ENCODE results near the gene FBXO22. TPM values are rescaled to one million over a fixed set of nuclear protein-coding genes. Genes with fewer than 3 reads are reported as not detected.
"Not testable (repeated sequence)": the region's sequence is repeated elsewhere in the genome, so short reads cannot be mapped to it uniquely, and the experiment has no call there.

FBXO22 gene
- total RNA-seq, 1 donor from 2014 or later: 33.9 TPM

DNA sequence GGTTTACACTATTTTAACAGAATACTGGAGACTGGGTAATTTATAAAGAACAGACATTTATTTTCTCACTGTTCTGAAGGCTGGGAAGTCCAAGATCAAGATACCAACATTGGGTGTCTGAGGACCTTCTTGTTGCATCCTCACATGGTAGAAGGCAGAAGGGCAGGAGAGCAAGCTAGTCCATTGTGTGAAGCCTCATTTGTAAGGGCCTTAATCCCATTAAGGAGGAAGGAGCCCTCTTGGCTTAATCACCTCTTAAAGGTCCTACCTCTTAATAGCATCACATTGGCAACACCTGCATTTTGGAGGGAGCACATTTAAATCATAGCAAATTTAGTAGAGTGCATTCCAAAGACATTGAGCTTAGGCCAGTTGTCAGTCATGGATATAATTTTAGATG, 34.2 kb upstream of the FBXO22 start:
- DNase-seq (ENCODE audit: extremely low spot score, unreplicated experiment): no peak
- TF ChIP-seq, protein P1, sequence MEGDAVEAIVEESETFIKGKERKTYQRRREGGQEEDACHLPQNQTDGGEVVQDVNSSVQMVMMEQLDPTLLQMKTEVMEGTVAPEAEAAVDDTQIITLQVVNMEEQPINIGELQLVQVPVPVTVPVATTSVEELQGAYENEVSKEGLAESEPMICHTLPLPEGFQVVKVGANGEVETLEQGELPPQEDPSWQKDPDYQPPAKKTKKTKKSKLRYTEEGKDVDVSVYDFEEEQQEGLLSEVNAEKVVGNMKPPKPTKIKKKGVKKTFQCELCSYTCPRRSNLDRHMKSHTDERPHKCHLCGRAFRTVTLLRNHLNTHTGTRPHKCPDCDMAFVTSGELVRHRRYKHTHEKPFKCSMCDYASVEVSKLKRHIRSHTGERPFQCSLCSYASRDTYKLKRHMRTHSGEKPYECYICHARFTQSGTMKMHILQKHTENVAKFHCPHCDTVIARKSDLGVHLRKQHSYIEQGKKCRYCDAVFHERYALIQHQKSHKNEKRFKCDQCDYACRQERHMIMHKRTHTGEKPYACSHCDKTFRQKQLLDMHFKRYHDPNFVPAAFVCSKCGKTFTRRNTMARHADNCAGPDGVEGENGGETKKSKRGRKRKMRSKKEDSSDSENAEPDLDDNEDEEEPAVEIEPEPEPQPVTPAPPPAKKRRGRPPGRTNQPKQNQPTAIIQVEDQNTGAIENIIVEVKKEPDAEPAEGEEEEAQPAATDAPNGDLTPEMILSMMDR (IDR thresholded peaks at IDR 0.05): no peak
- peaks cover 6% of the 10 kb centered on the region for H3K4me1 Mint-ChIP-seq (ENCODE audit: unreplicated experiment)
- peaks cover 36% of the 10 kb centered on the region for H3K36me3 Mint-ChIP-seq (ENCODE audit: unreplicated experiment)
- no peaks in the 10 kb centered on the region for H3K27me3 Mint-ChIP-seq (ENCODE audit: unreplicated experiment)
- H3K4me3 Mint-ChIP-seq (ENCODE audit: unreplicated experiment): no peak overlapping the region
- H3K9me3 Mint-ChIP-seq (ENCODE audit: unreplicated experiment): no peaks in the 10 kb centered on the region
- no peak overlapping the region for H3K27ac Mint-ChIP-seq (ENCODE audit: unreplicated experiment)

DNA sequence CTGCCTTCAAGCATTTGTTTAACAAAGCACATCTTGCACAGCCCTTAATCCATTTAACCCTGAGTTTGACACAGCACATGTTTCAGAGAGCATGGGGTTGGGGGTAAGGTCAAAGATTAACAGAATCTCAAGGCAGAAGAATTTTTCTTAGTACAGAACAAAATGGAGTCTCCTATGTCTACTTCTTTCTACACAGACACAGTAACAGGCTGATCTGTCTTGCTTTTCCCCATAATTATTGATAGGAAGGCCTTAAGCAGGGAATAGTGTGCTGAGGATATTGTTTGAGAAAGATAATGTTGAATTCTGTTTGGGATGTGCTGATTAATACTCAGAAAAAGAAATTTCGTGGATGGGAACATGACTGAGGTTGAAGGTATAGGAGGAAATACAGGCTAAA, 32.1 kb upstream of the FBXO22 start:
- H3K27ac Mint-ChIP-seq (ENCODE audit: unreplicated experiment): not testable (repeated sequence)
- H3K36me3 Mint-ChIP-seq (ENCODE audit: unreplicated experiment): peaks cover 46% of the 10 kb centered on the region

DNA sequence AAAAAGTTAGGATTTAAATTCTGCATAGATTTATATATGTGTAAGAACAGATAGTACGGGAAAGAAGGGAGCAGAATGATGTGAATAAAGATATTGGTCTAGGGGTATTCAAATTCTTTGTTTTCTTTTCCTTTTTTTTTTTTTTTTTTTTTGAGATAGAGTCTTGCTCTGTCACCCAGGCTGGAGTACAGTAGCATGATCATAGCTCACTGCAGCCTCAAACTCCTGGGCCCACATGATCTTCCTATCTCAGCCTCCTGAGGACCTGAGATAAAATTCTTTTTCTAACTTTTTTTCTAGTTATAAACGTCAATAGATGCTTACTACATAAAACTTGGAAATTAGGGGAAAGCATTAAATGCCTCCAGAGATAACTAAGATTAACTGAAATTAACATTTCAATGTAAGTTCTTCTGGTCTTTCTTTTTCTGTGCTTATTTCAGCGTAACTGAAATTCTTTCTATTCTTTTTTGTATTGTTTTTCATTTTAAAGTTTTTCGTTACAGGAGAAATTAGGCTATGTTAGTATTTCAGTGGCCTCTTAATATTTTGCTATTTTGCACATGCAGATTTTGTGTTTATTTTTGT, 31.2 kb upstream of the FBXO22 start:
- H3K36me3 Mint-ChIP-seq (ENCODE audit: unreplicated experiment): peaks cover 44% of the 10 kb centered on the region

More for the DNA sequence above, 32.1 kb upstream of the FBXO22 start:
- not testable (repeated sequence) for H3K9me3 Mint-ChIP-seq (ENCODE audit: unreplicated experiment); H3K27me3 Mint-ChIP-seq (ENCODE audit: unreplicated experiment); DNase-seq (ENCODE audit: extremely low spot score, unreplicated experiment); H3K4me1 Mint-ChIP-seq (ENCODE audit: unreplicated experiment); H3K4me3 Mint-ChIP-seq (ENCODE audit: unreplicated experiment)

DNA sequence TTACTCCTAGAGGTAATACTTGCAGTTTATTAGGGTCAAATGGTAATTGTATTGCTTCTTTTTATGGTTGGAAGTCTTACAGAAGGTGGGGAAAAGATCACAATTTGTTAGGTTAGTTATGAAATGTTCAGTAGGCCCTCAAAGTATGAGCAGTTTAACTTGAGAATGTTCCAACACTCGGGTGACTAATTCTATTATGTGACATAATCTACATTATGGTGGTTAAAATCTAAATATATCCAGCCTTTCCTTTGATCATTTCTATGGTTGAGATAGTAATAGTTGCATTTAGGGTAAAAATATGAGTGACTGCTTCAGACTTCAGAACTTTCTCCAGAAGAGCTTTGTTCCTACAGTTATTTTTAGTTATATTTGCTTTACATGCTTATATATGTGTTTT, 19.6 kb upstream of the FBXO22 start:
- Mint-ChIP-seq H3K4me1 (ENCODE audit: unreplicated experiment) (no peaks in the 10 kb centered on the region), H3K27ac (ENCODE audit: unreplicated experiment) (no peak overlapping the region), H3K36me3 (ENCODE audit: unreplicated experiment) (peaks cover 34% of the 10 kb centered on the region), H3K9me3 (ENCODE audit: unreplicated experiment) (no peaks in the 10 kb centered on the region), H3K4me3 (ENCODE audit: unreplicated experiment) (no peak overlapping the region), H3K27me3 (ENCODE audit: unreplicated experiment) (no peaks in the 10 kb centered on the region)
- TF ChIP-seq, protein P1 (IDR thresholded peaks at IDR 0.05): no peak
- no peak for DNase-seq (ENCODE audit: extremely low spot score, unreplicated experiment)

More for the DNA sequence above, 31.2 kb upstream of the FBXO22 start:
- H3K4me1 Mint-ChIP-seq (ENCODE audit: unreplicated experiment): no peaks in the 10 kb centered on the region
- TF ChIP-seq, protein P1 (IDR thresholded peaks at IDR 0.05): no peak
- H3K27me3 Mint-ChIP-seq (ENCODE audit: unreplicated experiment): no peaks in the 10 kb centered on the region
- no peak for DNase-seq (ENCODE audit: extremely low spot score, unreplicated experiment)
- no peaks in the 10 kb centered on the region for H3K9me3 Mint-ChIP-seq (ENCODE audit: unreplicated experiment)
- H3K4me3 Mint-ChIP-seq (ENCODE audit: unreplicated experiment): no peak overlapping the region
- no peak overlapping the region for H3K27ac Mint-ChIP-seq (ENCODE audit: unreplicated experiment)

DNA sequence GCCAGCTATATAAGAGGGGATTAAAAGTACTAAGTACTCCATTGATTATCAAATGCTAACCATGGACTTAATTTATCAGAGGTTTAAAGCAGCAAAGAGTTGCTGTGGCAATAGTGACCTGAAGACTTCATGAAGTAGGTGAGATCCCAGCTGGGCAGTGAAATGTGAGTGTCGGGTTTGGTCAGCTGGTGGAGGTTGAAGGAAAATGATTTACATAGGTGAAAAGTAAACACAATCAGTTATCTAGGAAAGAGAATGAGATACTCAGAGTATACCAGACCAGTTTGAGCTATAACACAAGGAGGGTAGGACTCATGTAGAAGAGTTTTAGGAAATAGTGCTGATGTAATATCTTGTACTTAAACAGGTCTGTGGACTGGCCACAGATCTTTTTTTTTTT, 16.5 kb upstream of the FBXO22 start:
- peaks cover 26% of the 10 kb centered on the region for H3K36me3 Mint-ChIP-seq (ENCODE audit: unreplicated experiment)
- H3K27ac Mint-ChIP-seq (ENCODE audit: unreplicated experiment): peak overlapping the region; percentile 2
- DNase-seq (ENCODE audit: extremely low spot score, unreplicated experiment): no peak
- no peaks in the 10 kb centered on the region for H3K27me3 Mint-ChIP-seq (ENCODE audit: unreplicated experiment)
- H3K4me1 Mint-ChIP-seq (ENCODE audit: unreplicated experiment): peaks cover 17% of the 10 kb centered on the region
- no peaks in the 10 kb centered on the region for H3K9me3 Mint-ChIP-seq (ENCODE audit: unreplicated experiment)
- TF ChIP-seq, protein P1 (IDR thresholded peaks at IDR 0.05): no peak
- no peak overlapping the region for H3K4me3 Mint-ChIP-seq (ENCODE audit: unreplicated experiment)
